Measurements from ENCODE around the gene IL1R2. TPM values are rescaled to one million over a fixed set of nuclear protein-coding genes. Genes with fewer than 3 reads are reported as not detected.
"Not testable (repeated sequence)": the region's sequence is repeated elsewhere in the genome, so short reads cannot be mapped to it uniquely, and the experiment has no call there.

IL1R2 gene
- total and polyA plus RNA-seq, 2 of the 8 experiments (the other 6 are each of a cell fraction or from before 2014, with no cell fraction given): 0.06 TPM; not detected in 1

- TF ChIP-seq SRF (IDR thresholded peaks at IDR 0.05; ENCODE audit: low read depth, low read length): no peak
- no peak for TF ChIP-seq PHF8 (conservative IDR thresholded peaks at IDR 0.05; ENCODE audit: low read depth, low read length)
- no peak for TF ChIP-seq KDM5A (IDR thresholded peaks at IDR 0.05; ENCODE audit: low read length)
- no peak for TF ChIP-seq GABPA (IDR thresholded peaks at IDR 0.05; ENCODE audit: borderline replicate concordance, insufficient read depth, low read length)
- TF ChIP-seq SIX5 (IDR thresholded peaks at IDR 0.05; ENCODE audit: low read depth, low read length): no peak
- TF ChIP-seq BRCA1 (IDR thresholded peaks at IDR 0.05; ENCODE audit: low read depth, low read length): no peak
Observed at GRCh38 chr2:102066554-102066953, 74.8 kb downstream of the IL1R2 start (continued).

- H2AK5ac ChIP-seq (ENCODE audit: low read depth, low read length); CTCF ChIA-PET (ENCODE audit: partially characterized antibody); H3K79me1 ChIP-seq (ENCODE audit: low read depth, low read length); H3K9ac ChIP-seq (replicated peaks in 1 of 4; ENCODE audit: extremely low read depth in 1 of 4, low read depth in 3 of 4, low read length in 3 of 4); H3K56ac ChIP-seq (replicated peaks; ENCODE audit: insufficient read length, low read depth, low read length); H3K79me2 ChIP-seq (ENCODE audit: control insufficient read depth in 1 of 2, insufficient read depth in 2 of 2, low read length in 2 of 2); H3K9me3 ChIP-seq (ENCODE audit: insufficient read depth in 2 of 2, low read depth in 1 of 2, low read length in 1 of 2); H2BK12ac ChIP-seq (ENCODE audit: low read depth, low read length); H4K5ac ChIP-seq (ENCODE audit: insufficient read length, low read depth, low read length); H3K4ac ChIP-seq (replicated peaks; ENCODE audit: insufficient read length, low read depth, low read length); H3K36me3 ChIP-seq (ENCODE audit: control insufficient read depth in 2 of 4, insufficient read depth in 4 of 4, low read length in 3 of 4); H3K4me2 ChIP-seq (ENCODE audit: insufficient read depth in 1 of 2, low read depth in 2 of 2, low read length in 2 of 2); H3K18ac ChIP-seq (ENCODE audit: extremely low read depth, low read length); H2BK120ac ChIP-seq (replicated peaks; ENCODE audit: low read depth, low read length); H4K91ac ChIP-seq (replicated peaks; ENCODE audit: insufficient read length, low read length); H2BK20ac ChIP-seq (ENCODE audit: low read length); H3K14ac ChIP-seq (ENCODE audit: insufficient read length); H2BK15ac ChIP-seq (ENCODE audit: low read length); DNase-seq (ENCODE audit: low read depth in 1 of 2, low spot score in 2 of 2); POLR2A ChIA-PET (ENCODE audit: partially characterized antibody); H2BK5ac ChIP-seq (ENCODE audit: low read depth, low read length); H3K23me2 ChIP-seq (ENCODE audit: low read depth, low read length); H3K23ac ChIP-seq (ENCODE audit: insufficient read length); H3K4me1 ChIP-seq (replicated peaks in 1 of 4; ENCODE audit: control insufficient read depth in 3 of 4, insufficient read depth in 4 of 4, low read length in 3 of 4); H4K8ac ChIP-seq (ENCODE audit: extremely low read depth, insufficient read depth, low read length); H2AFZ ChIP-seq (ENCODE audit: low read length); H4K20me1 ChIP-seq (replicated peaks in 1 of 2; ENCODE audit: control insufficient read depth in 1 of 2, insufficient read depth in 2 of 2, low read length in 2 of 2); H3K27ac ChIP-seq (ENCODE audit: low read depth, low read length); H3K27me3 ChIP-seq (replicated peaks in 1 of 4; ENCODE audit: control insufficient read depth in 3 of 4, extremely low read depth in 1 of 4, insufficient read depth in 3 of 4, low read length in 3 of 4); H3K4me3 ChIP-seq (ENCODE audit: extremely low read depth in 1 of 4, insufficient read depth in 2 of 4, low read depth in 3 of 4, low read length in 4 of 4); FAIRE-seq: not testable (repeated sequence)
Observed at GRCh38 chr2:102068126-102068525, 76.4 kb downstream of the IL1R2 start.
